Measurements from ENCODE around the gene TAF11L3. TPM values are rescaled to one million over a fixed set of nuclear protein-coding genes. Genes with fewer than 3 reads are reported as not detected.
"Not testable (repeated sequence)": the region's sequence is repeated elsewhere in the genome, so short reads cannot be mapped to it uniquely, and the experiment has no call there.

Gene TAF11L3
- total and polyA plus RNA-seq, 9 of the 15 experiments (the other 6 are each of a cell fraction or from before 2014, with no cell fraction given): 0.20 TPM; not detected in 8

GRCh38 chr5:17517526-17517925, 641 bp upstream of the TAF11L3 start:
- WGBS (ENCODE audit: insufficient coverage, low coverage, missing lambda C conversion rate): 2% methylated on average over 8 of the region's 12 CpGs
- H3K27ac ChIP-seq (ENCODE audit: extremely low read depth, low read depth, low read length); H3K9ac ChIP-seq (ENCODE audit: insufficient read depth in 1 of 2, low read depth in 2 of 2, low read length in 2 of 2); H3K4me1 ChIP-seq (replicated peaks in 1 of 2; ENCODE audit: control insufficient read depth in 2 of 2, insufficient read depth in 2 of 2, low read length in 2 of 2); H3K9me1 ChIP-seq (ENCODE audit: control insufficient read depth, insufficient read depth, low read length); in situ Hi-C loops (cut with MboI); H3K9me3 ChIP-seq (replicated peaks; ENCODE audit: control insufficient read depth, insufficient read depth, low read depth, low read length); H3K36me3 ChIP-seq (ENCODE audit: control insufficient read depth, insufficient read depth, low read length); ATAC-seq; H3K27me3 ChIP-seq (ENCODE audit: control insufficient read depth in 2 of 2, insufficient read depth in 2 of 2, low read length in 2 of 2); H4K20me1 ChIP-seq (replicated peaks; ENCODE audit: control insufficient read depth, insufficient read depth, low read length); DNase-seq (ENCODE audit: extremely low read depth in 1 of 4, low spot score in 3 of 4); H3K4me2 ChIP-seq (ENCODE audit: insufficient read depth, low read length); POLR2A ChIA-PET; H3K4me3 ChIP-seq; H3K79me2 ChIP-seq (ENCODE audit: control insufficient read depth, insufficient read depth, low read length); BruUV-seq (replicated peaks); CTCF ChIA-PET (ENCODE audit: low intra/inter-chr PET ratio); FAIRE-seq; H2AFZ ChIP-seq (ENCODE audit: low read depth, low read length); intact Hi-C loops (cut with micrococcal nuclease): not testable (repeated sequence)
- peak; percentile 41; the same call in 1 of the 2 replicates for TF ChIP-seq ELF1 (tag; IDR thresholded peaks at IDR 0.05)

- H4K20me1 ChIP-seq (replicated peaks; ENCODE audit: control insufficient read depth, insufficient read depth, low read length); H3K9ac ChIP-seq (ENCODE audit: insufficient read depth in 1 of 2, low read depth in 2 of 2, low read length in 2 of 2); H3K79me2 ChIP-seq (ENCODE audit: control insufficient read depth, insufficient read depth, low read length); POLR2A ChIA-PET; H3K4me2 ChIP-seq (ENCODE audit: insufficient read depth, low read length); H3K36me3 ChIP-seq (ENCODE audit: control insufficient read depth, insufficient read depth, low read length); FAIRE-seq; H3K9me3 ChIP-seq (replicated peaks; ENCODE audit: control insufficient read depth, insufficient read depth, low read depth, low read length); BruUV-seq (replicated peaks); H3K4me1 ChIP-seq (replicated peaks in 1 of 2; ENCODE audit: control insufficient read depth in 2 of 2, insufficient read depth in 2 of 2, low read length in 2 of 2); ATAC-seq; H3K4me3 ChIP-seq; H3K9me1 ChIP-seq (ENCODE audit: control insufficient read depth, insufficient read depth, low read length); CTCF ChIA-PET (ENCODE audit: low intra/inter-chr PET ratio); H3K27me3 ChIP-seq (ENCODE audit: control insufficient read depth in 2 of 2, insufficient read depth in 2 of 2, low read length in 2 of 2); H2AFZ ChIP-seq (ENCODE audit: low read depth, low read length); in situ Hi-C loops (cut with MboI); H3K27ac ChIP-seq (ENCODE audit: extremely low read depth, low read depth, low read length); DNase-seq (ENCODE audit: extremely low read depth in 1 of 4, low spot score in 3 of 4); intact Hi-C loops (cut with micrococcal nuclease): not testable (repeated sequence)
- WGBS (ENCODE audit: insufficient coverage, low coverage, missing lambda C conversion rate): under 1% methylated on average over 8 of the region's 14 CpGs
Measured at GRCh38 chr5:17519508-17519907, 1.3 kb downstream of the TAF11L3 start.

- BruUV-seq (replicated peaks): TSS peak; percentile 79
- H2AFZ ChIP-seq (ENCODE audit: low read depth, low read length); intact Hi-C loops (cut with micrococcal nuclease); H3K79me2 ChIP-seq (ENCODE audit: control insufficient read depth, insufficient read depth, low read length); in situ Hi-C loops (cut with MboI); ATAC-seq; H3K4me2 ChIP-seq (ENCODE audit: insufficient read depth, low read length); H3K9me3 ChIP-seq (replicated peaks; ENCODE audit: control insufficient read depth, insufficient read depth, low read depth, low read length); H3K27me3 ChIP-seq (ENCODE audit: control insufficient read depth in 2 of 2, insufficient read depth in 2 of 2, low read length in 2 of 2); H3K9ac ChIP-seq (ENCODE audit: insufficient read depth in 1 of 2, low read depth in 2 of 2, low read length in 2 of 2); DNase-seq (ENCODE audit: extremely low read depth in 1 of 4, low spot score in 3 of 4); FAIRE-seq; H3K36me3 ChIP-seq (ENCODE audit: control insufficient read depth, insufficient read depth, low read length); H3K4me3 ChIP-seq; H3K27ac ChIP-seq (ENCODE audit: extremely low read depth, low read depth, low read length); H3K9me1 ChIP-seq (ENCODE audit: control insufficient read depth, insufficient read depth, low read length); POLR2A ChIA-PET; CTCF ChIA-PET (ENCODE audit: low intra/inter-chr PET ratio); H4K20me1 ChIP-seq (replicated peaks; ENCODE audit: control insufficient read depth, insufficient read depth, low read length); H3K4me1 ChIP-seq (replicated peaks in 1 of 2; ENCODE audit: control insufficient read depth in 2 of 2, insufficient read depth in 2 of 2, low read length in 2 of 2): not testable (repeated sequence)
- WGBS (ENCODE audit: insufficient coverage, low coverage, missing lambda C conversion rate): no CpG with 5 or more reads among the region's 15 CpGs
Measured at GRCh38 chr5:17521501-17521900, 3.3 kb downstream of the TAF11L3 start, which contains the start of gene TAF11L4. Gene TAF11L4 (plus strand): TSS chr5:17521801.

- H3K4me1 ChIP-seq (replicated peaks in 1 of 2; ENCODE audit: control insufficient read depth in 2 of 2, insufficient read depth in 2 of 2, low read length in 2 of 2); H3K4me2 ChIP-seq (ENCODE audit: insufficient read depth, low read length); H4K20me1 ChIP-seq (replicated peaks; ENCODE audit: control insufficient read depth, insufficient read depth, low read length); POLR2A ChIA-PET; H3K9ac ChIP-seq (ENCODE audit: insufficient read depth in 1 of 2, low read depth in 2 of 2, low read length in 2 of 2); H3K9me3 ChIP-seq (replicated peaks; ENCODE audit: control insufficient read depth, insufficient read depth, low read depth, low read length); H3K27me3 ChIP-seq (ENCODE audit: control insufficient read depth in 2 of 2, insufficient read depth in 2 of 2, low read length in 2 of 2); H2AFZ ChIP-seq (ENCODE audit: low read depth, low read length); H3K36me3 ChIP-seq (ENCODE audit: control insufficient read depth, insufficient read depth, low read length); FAIRE-seq; CTCF ChIA-PET (ENCODE audit: low intra/inter-chr PET ratio); H3K27ac ChIP-seq (ENCODE audit: extremely low read depth, low read depth, low read length); intact Hi-C loops (cut with micrococcal nuclease); ATAC-seq; BruUV-seq (replicated peaks); H3K4me3 ChIP-seq; H3K79me2 ChIP-seq (ENCODE audit: control insufficient read depth, insufficient read depth, low read length); H3K9me1 ChIP-seq (ENCODE audit: control insufficient read depth, insufficient read depth, low read length); DNase-seq (ENCODE audit: extremely low read depth in 1 of 4, low spot score in 3 of 4): not testable (repeated sequence)
- in situ Hi-C loops (cut with MboI): loop anchor here (5.0 kb wide), 1 partner anchor 82 kb away; no protein-coding TSS in a partner anchor
- WGBS (ENCODE audit: insufficient coverage, low coverage, missing lambda C conversion rate): no CpG with 5 or more reads among the region's 15 CpGs
Measured at GRCh38 chr5:17524935-17525334, 6.8 kb downstream of the TAF11L3 start, which contains the start of gene TAF11L5. Gene TAF11L5 (plus strand): TSS chr5:17525235.
